GM10248 (cell line): ENCODE measurements around the gene TLR2.

Experiments
- CTCF ChIA-PET: fragments of 300-600 bp; sonication (Branson Sonifier 250); formaldehyde crosslinking; extraction: SDS; loops from one replicate; lab custom pipeline; 2021; ENCODE audit warnings: antibody characterized with exemption; lab: Yijun Ruan, JAX
- POLR2A ChIA-PET: fragments of 350-650 bp; sonication (Branson Sonifier 250); formaldehyde crosslinking; extraction: SDS; loops from one replicate; lab custom pipeline; 2020; ENCODE audit warnings: antibody characterized with exemption; lab: Yijun Ruan, JAX
- DNase-seq: peaks from one replicate; pipeline ENCODE4 v3.0.0; 2012; ENCODE audit errors: extremely low spot score
- CTCF ChIP-seq: IDR thresholded peaks from 2 replicates; pipeline ENCODE4 v1.5.1; 2012; ENCODE audit warnings: mild to moderate bottlenecking, low read depth; ENCODE audit errors: extremely low read depth, missing control alignments, control extremely low read depth

The TLR2 gene

GRCh38 chr4:153669838-153670237 is 14.2 kb upstream of the TLR2 start:
- ChIA-PET POLR2A (no interaction called here), CTCF (interaction anchor here (1.4 kb wide), 1 partner anchor 22 kb away, joined by 3 read pairs; no protein-coding TSS in a partner anchor)
- DNase-seq = no peak
- no peak for TF ChIP-seq CTCF

DNA sequence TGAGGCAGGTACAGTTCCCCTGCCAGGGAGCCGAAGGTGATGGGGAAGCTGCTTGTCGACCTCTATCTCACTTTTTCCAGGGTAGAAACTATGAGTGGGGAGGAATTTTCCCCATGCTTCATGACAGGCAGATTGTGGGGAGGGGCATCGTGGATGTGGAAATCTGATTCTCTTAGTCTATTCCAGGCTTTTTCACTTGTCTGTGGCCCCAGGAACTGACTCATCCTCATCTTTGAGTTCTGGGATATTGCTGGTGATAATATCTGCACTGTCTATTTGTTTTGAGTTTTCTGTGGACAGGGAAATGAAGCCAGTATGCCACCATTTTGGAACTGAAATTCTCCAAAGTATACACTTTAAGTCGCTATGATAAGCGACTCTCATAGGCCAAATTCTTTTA is 7.6 kb upstream of the TLR2 start:
- no peak for TF ChIP-seq CTCF
- CTCF ChIA-PET = no interaction called here
- no peak for DNase-seq
- POLR2A ChIA-PET = no interaction called here

- ChIA-PET CTCF (no interaction called here), POLR2A (no interaction called here)
- no peak for DNase-seq
- TF ChIP-seq CTCF = no peak
These were observed 7.1 kb upstream of the TLR2 start for GRCh38 chr4:153676984-153677383.

GRCh38 chr4:153679486-153679885 is 4.6 kb upstream of the TLR2 start:
- CTCF ChIA-PET = no interaction called here
- no peak for TF ChIP-seq CTCF
- POLR2A ChIA-PET = no interaction called here
- DNase-seq = no peak

DNA sequence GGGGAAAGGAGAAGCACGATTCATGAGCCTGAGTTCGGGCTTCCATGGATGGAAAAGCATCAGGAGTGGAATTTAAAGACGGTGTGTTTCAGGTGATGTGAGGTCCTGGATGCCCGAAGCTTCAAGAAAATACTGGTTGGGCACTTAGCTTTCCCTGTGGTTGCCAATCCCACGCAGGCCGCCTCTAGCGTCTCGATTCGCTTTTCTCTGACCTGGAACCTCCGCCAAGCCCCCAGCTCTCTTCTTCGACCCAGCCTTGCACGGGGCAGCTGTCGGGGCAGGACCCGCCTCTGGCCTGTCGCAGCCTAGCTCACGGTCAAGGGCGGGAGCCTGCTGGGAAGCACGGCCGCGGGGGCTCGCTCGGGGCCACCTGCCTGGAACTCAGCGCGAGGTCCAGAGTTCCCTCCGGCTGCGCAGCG is 308 bp upstream of the TLR2 start:
- ChIA-PET CTCF (interaction anchor here (1.5 to 1.8 kb wide), 2 partner anchors 36 to 40 kb away, joined by 3 to 5 read pairs; no protein-coding TSS in a partner anchor), POLR2A (no interaction called here)
- DNase-seq = no peak
- no peak for TF ChIP-seq CTCF

DNA sequence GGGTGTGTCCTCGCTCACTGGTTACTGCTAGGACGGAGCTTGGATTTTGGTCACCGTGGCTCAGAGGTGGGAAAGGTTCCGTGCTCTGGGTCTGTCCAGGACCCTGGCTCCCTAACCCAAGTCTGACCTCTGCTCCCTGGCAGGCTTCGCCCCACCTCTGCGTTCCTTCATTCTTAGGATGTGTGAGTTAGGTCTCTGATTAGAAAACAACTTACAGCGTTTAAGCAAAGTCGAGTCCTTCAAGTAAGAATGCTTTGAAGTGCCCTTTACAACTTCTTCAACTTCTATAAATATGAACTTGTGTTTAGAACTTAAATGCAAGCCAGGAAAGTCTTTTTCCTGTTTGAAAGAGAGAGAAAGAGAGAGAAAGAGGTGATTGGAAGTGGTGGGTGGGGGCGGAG is 891 bp downstream of the TLR2 start:
- CTCF ChIA-PET = no interaction called here
- no peak for DNase-seq
- POLR2A ChIA-PET = no interaction called here
- no peak for TF ChIP-seq CTCF

- no peak for DNase-seq
- TF ChIP-seq CTCF = no peak
- ChIA-PET POLR2A (no interaction called here), CTCF (no interaction called here)
These were observed 20.4 kb downstream of the TLR2 start for GRCh38 chr4:153704522-153704921.
